Dermis blood vessel endothelial cell (primary cell): Measurements from ENCODE around the gene HOMEZ. TPM values are rescaled to one million over a fixed set of nuclear protein-coding genes. Genes with fewer than 3 reads are reported as not detected.
"Not testable (repeated sequence)": the region's sequence is repeated elsewhere in the genome, so short reads cannot be mapped to it uniquely, and the experiment has no call there.

Source experiments
- DNase-seq: peaks from one replicate; pipeline ENCODE4 v3.0.0; 2010
- total RNA-seq: library from RNA; depleted of rRNA; stranded (reverse); fragments of >200 nt; gene quantifications from 2 replicates; pipeline ENCODE4 v1.2.3, GENCODE V29; 2014

HOMEZ gene
- 6.5 and 7.2 TPM in 2 replicates for total RNA-seq

GRCh38 chr14:23286020-23286901, at the start of gene HOMEZ:
Gene HOMEZ (minus strand): TSS chr14:23286132. CDS start chr14:23285952, 180 bp downstream.
- peak; percentile 99 for DNase-seq

GRCh38 chr14:23335623-23336022, 49.7 kb upstream of the HOMEZ start:
- DNase-seq = no peak

GRCh38 chr14:23327947-23328744, 42.2 kb upstream of the HOMEZ start:
- DNase-seq = peak; percentile 87

GRCh38 chr14:23326491-23327332, 40.8 kb upstream of the HOMEZ start:
- no peak for DNase-seq

- DNase-seq = not testable (repeated sequence)
These were observed 39.8 kb upstream of the HOMEZ start for GRCh38 chr14:23325746-23326145.

- DNase-seq = no peak
These were observed 39.1 kb upstream of the HOMEZ start for GRCh38 chr14:23324993-23325392.

DNA sequence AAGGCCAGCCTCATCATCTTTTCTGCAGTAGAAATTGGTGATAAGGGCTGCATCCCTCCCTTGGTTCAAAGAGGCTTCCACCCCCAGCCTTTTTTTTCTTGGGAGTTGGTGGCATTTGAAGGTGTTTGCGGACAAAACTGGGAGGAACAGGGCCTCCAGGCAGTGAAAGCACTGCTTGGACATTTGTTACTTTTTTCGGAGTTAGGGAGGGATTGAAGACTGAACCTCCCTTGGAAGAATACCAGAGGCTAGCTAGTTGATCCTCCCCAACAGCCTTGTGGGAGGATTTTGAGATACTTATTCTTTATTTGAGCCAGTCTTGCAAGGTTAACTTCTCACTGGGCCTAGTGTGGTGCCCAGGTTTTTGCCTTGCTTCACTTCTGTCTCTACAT, 38.5 kb upstream of the HOMEZ start:
- DNase-seq = no peak

DNA sequence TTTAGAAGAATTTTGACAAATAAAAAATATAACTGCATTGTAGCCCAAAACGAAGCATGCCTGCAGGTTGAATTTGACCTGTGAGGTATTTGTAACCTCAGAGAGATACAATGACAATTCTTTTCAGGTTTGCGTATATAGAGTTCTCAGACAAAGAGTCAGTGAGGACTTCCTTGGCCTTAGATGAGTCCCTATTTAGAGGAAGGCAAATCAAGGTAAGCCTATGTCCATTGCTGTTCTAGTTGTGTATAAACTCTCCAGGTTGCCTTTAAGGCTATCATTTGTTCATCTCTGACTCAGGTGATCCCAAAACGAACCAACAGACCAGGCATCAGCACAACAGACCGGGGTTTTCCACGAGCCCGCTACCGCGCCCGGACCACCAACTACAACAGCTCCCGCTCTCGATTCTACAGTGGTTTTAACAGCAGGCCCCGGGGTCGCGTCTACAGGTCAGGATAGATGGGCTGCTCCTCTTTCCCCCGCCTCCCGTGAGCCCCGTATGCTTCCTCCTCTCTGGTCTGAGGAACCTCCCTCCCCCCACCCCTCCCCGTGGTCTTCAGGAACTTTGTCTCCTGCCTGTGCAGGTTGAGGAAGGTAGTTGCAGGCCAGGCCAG, 38.0 kb upstream of the HOMEZ start:
- no peak for DNase-seq

DNA sequence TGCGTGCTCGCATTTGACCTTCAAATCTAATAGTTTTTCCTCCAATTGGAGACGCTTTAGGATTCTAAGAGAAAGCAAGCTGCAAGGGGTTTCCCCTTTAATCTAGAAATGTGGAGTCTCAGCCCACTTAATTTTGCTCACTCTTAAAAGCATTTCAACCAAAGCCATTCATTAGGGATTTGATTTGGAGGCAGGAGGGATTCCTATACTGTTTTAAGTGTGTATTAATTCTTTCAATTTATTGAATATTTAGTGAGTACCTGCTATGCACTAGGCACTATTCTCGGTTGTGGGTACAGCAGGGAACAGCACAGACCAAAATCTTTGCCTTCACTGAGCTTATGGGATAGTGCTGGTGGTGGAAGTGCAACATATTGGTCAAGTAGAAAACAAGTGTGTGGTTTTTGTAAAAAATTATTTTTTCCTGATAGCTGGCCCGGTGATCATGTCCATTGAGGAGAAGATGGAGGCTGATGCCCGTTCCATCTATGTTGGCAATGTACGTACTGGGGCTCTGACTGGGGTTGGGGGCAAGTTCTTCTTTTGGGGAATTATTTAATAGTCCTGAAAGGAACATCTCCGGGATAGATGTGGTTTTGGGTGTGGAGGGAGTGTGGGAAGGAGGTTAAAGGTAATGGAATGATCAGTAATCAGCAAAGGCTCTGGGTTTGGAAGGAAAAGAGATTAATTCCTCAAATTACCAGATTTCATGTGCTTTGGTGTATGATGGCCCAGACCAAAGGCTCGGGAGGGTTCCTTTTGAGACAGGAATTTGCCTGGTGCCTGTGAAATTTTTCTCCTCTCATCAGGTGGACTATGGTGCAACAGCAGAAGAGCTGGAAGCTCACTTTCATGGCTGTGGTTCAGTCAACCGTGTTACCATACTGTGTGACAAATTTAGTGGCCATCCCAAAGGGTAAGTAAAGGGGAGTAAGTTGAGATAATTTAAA, 36.9 kb upstream of the HOMEZ start:
- no peak for DNase-seq

GRCh38 chr14:23321572-23322547, 35.9 kb upstream of the HOMEZ start:
- peak; percentile 58 for DNase-seq

DNA sequence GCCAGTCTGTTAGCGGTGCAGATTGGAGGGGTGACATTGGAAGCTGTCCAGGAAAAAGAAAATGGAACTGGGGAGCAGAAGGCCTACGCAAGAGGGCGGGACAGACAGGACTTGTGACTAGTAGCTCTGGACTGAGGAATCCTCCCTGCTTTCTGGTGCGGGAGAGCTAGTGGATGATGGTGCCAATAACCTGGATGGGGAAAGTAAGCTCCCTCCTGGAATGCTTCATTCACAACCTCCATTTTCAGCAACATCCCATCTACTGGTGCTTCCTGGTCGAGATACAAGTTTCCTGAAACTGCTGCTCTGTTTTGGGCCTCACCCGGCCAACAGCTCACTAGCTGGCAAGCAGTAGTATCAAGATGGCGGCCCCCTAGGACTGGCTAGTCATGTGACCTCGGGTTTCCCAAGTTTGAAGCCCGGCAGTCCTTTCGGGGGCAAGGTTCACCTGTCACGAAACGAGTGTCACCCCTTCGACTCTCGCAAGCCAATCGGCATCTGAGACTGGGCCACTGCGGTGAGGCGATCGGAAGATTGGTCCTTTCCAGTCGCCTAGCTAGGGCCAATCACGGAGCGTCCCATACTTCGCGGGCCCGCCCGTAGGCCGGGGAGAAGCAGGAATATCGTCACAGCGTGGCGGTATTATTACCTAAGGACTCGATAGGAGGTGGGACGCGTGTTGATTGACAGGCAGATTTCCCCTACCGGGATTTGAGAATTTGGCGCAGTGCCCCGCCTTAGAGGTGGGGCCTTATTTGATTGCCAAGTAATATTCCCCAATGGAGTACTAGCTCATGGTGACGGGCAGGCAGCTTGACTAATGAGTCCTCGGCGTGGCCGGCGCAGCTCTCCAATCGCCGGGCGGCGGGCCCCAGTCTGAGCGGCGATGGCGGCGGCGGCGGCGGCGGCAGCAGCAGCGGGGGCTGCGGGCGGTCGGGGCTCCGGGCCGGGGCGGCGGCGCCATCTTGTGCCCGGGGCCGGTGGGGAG, 34.9 kb upstream of the HOMEZ start, which contains the start of gene PABPN1:
PABPN1 (plus strand) TSS at position 874 of the 988 bp plus-strand sequence; CDS start at position 887, 13 bp downstream.
- peak; percentile 100 for DNase-seq

DNA sequence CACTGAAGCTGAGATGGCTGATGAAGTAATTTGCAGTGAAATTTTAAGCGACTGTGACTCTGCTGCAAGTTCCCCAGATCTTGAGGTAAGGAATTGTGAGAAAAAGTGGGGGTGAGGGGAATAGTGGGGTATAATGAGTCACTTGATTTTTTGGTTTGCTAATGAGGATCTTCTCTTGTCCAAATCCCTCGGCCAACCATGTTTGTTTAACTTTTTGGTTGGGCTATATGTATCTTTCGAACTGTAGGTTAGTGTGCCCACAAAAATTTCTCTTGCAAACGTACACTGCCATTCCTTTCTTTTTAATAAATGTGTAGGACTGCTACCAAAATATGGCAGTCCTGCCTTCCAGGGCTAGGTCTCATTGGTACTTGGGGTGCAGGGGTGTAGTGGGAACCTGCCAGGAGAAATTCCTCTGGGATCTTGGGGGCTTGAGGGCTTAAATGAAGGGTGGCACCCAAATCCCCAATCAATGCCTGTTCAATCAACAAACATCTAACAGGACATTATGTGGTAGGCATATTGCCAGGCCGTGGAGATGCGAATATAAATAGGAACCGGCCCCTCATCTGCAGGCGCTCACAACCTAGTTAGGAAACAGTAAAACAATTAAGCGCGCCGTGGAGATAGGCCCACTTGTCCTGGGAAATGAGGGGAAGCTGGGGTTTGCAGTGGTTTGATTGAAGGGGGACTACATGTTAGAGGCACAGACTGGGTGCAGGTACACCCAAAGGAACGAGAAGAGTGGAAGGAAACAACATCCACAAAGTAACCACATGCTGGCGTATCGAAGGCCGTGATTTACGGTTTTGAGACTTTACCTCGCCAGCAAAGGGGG, 34.0 kb upstream of the HOMEZ start:
- DNase-seq = no peak

DNA sequence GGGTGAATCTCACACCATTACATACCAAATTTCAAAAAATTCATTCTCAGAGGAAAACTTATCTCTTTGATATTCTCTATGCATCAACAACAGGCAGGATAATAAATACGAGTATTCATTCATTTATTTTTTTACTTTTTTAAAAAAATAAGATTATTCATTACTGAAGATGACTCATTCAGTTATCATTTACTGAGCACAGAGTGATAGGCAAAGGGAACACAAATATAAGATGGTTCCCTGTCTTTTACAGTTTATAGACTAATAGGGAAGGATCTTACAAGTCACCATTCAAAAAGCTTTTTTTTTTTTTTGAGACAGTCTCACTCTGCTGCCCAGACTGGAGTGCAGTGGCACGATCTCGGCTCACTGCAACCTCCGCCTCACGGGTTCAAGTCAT, 30.4 kb upstream of the HOMEZ start:
- DNase-seq = no peak

- DNase-seq = no peak
These were observed 24.6 kb upstream of the HOMEZ start for GRCh38 chr14:23310546-23310945.

DNA sequence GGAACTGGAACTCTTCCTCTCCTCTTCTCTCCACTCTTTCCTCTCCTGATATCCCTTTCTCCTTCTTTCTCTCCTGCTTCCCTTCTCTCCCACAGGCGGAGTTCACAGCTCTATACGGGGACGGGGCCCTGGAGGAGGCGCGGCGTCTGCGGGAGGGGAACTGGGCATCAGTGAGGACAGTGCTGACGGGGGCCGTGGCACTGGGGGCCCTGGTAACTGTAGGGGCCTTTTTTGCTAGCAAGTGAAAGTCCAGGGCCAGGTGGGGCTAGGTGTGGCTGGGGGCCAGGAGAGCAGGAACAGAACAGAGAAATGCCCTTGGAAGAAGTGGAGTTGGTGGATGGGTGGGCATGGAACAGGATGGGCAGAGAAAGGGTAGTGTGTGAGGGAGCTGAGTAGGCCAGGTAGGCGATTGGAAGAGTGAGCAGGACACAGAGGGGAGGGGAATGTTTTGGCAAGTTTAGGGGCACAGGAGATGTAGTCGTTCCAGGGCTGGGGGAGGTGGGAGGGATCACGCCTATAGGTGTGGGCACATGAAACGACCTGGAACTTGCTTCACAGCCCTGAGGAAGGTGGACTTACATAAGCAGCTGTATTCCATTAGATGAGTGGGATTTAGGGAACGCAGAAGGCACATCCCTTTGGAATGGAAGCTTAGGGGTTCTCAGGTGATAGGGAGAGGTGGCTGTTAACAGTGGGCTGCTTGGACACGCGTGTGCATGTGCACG, 23.0 kb upstream of the HOMEZ start:
- no peak for DNase-seq
